Smooth muscle cell (in vitro differentiated cells): Measurements from ENCODE around the gene MCCD1. TPM values are rescaled to one million over a fixed set of nuclear protein-coding genes. Genes with fewer than 3 reads are reported as not detected.
"Not testable (repeated sequence)": the region's sequence is repeated elsewhere in the genome, so short reads cannot be mapped to it uniquely, and the experiment has no call there.

ENCODE experiments used
- DNase-seq: peaks from one replicate; lab custom pipeline; 2025; ENCODE audit not compliant: unreplicated experiment; lab: John Stamatoyannopoulos, UW
- H2AFZ ChIP-seq: fragments of 200-600 bp; sonication (generic); 2 replicates; pipeline ENCODE4 v1.6.0; 2016; ENCODE audit warnings: antibody characterized with exemption, low read depth, mild to moderate bottlenecking
- H3F3A ChIP-seq: fragments of 200-600 bp; sonication (generic); 2 replicates; pipeline ENCODE4 v1.6.0; 2017; ENCODE audit warnings: antibody characterized with exemption, low read depth
- H3K27ac ChIP-seq: fragments of 200-600 bp; sonication (generic); 2 replicates; pipeline ENCODE4 v1.5.1; 2016; ENCODE audit warnings: low read depth, mild to moderate bottlenecking
- H3K27me3 ChIP-seq: fragments of 200-600 bp; sonication (generic); 2 replicates; pipeline ENCODE4 v1.6.1; 2016; ENCODE audit warnings: low read depth, mild to moderate bottlenecking
- H3K36me3 ChIP-seq: fragments of 200-600 bp; sonication (generic); 2 replicates; pipeline ENCODE4 v1.5.1; 2016; ENCODE audit warnings: low read depth
- H3K4me1 ChIP-seq: fragments of 200-600 bp; sonication (generic); 2 replicates; pipeline ENCODE4 v1.5.1; 2016; ENCODE audit warnings: low read depth
- H3K4me2 ChIP-seq: fragments of 200-600 bp; sonication (generic); 2 replicates; pipeline ENCODE4 v1.6.0; 2016; ENCODE audit warnings: mild to moderate bottlenecking
- H3K4me3 ChIP-seq: fragments of 200-600 bp; sonication (generic); 2 replicates; pipeline ENCODE4 v1.5.1; 2016; ENCODE audit warnings: mild to moderate bottlenecking
- H3K79me2 ChIP-seq: fragments of 200-600 bp; sonication (generic); 2 replicates; pipeline ENCODE4 v1.6.0; 2016; ENCODE audit warnings: low read depth, mild to moderate bottlenecking
- H3K9ac ChIP-seq: fragments of 200-600 bp; sonication (generic); 2 replicates; pipeline ENCODE4 v1.6.0; 2016; ENCODE audit warnings: low read depth
- H3K9me3 ChIP-seq: fragments of 200-600 bp; sonication (generic); replicated peaks from 2 replicates; pipeline ENCODE4 v1.5.1; 2016; ENCODE audit warnings: low read depth
- H4K20me1 ChIP-seq: fragments of 200-600 bp; sonication (generic); 2 replicates; pipeline ENCODE4 v1.6.0; 2016; ENCODE audit warnings: low read depth
- WGBS: methylation state at CpG from one replicate; pipeline ENCODE4 v1.1.7; 2016; ENCODE audit warnings: low lambda C conversion rate; 5-methylcytosine and 5-hydroxymethylcytosine counted together
- polyA plus RNA-seq: library from polyadenylated mRNA; unstranded; fragments of >200 nt; fragmentation: Nextera tagmentation; extraction: Ambion mirVana; gene quantifications from 2 replicates; pipeline ENCODE4 v1.2.1, GENCODE V29; 2016
- total RNA-seq: library from RNA; depleted of rRNA; stranded (reverse); fragments of >200 nt; gene quantifications from 2 replicates; pipeline ENCODE4 v1.2.3, GENCODE V29; 2014
- TF ChIP-seq, protein P1 (sequence below): fragments of 200-600 bp; sonication (generic); IDR thresholded peaks from 2 replicates; pipeline ENCODE4 v1.5.1; 2017; ENCODE audit warnings: borderline replicate concordance, mild to moderate bottlenecking, antibody characterized with exemption; ENCODE audit not compliant: insufficient read depth, poor library complexity, severe bottlenecking

MCCD1 gene
- total and polyA plus RNA-seq, 2 experiments from 2014 or later = not detected

DNA sequence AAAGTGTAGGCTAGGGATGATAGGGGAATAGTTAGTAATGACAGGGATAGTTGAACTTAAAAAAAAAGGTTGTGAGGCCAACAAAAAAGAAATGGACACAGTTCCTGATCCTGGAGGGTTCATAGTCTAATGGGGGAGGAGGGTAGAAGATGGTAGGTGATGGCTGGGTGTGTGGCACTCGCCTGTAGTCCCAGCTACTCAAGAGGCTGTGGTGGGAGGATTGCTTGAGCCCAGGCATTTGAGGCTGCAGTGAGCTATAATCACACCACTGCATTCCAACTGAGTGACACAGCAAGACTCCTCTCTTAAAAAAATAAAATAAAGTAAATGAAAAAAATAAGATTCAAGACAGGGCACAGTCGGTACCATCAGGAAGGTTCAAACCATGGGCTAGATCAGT is 33.2 kb upstream of the MCCD1 start:
- TF ChIP-seq, protein P1, sequence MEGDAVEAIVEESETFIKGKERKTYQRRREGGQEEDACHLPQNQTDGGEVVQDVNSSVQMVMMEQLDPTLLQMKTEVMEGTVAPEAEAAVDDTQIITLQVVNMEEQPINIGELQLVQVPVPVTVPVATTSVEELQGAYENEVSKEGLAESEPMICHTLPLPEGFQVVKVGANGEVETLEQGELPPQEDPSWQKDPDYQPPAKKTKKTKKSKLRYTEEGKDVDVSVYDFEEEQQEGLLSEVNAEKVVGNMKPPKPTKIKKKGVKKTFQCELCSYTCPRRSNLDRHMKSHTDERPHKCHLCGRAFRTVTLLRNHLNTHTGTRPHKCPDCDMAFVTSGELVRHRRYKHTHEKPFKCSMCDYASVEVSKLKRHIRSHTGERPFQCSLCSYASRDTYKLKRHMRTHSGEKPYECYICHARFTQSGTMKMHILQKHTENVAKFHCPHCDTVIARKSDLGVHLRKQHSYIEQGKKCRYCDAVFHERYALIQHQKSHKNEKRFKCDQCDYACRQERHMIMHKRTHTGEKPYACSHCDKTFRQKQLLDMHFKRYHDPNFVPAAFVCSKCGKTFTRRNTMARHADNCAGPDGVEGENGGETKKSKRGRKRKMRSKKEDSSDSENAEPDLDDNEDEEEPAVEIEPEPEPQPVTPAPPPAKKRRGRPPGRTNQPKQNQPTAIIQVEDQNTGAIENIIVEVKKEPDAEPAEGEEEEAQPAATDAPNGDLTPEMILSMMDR = no peak
- H3K27ac ChIP-seq = peak overlapping the region; percentile 47
- H2AFZ ChIP-seq = no peak overlapping the region
- no peaks in the 10 kb centered on the region for H3K9me3 ChIP-seq
- no peaks in the 10 kb centered on the region for H3K36me3 ChIP-seq
- peaks cover 18% of the 10 kb centered on the region for H3K27me3 ChIP-seq
- no peak overlapping the region for H3K9ac ChIP-seq
- no peaks in the 10 kb centered on the region for H3K79me2 ChIP-seq
- H3K4me2 ChIP-seq = peak overlapping the region; percentile 82
- no peak overlapping the region for H3K4me3 ChIP-seq
- DNase-seq = no peak
- 34% methylated on average over 2 of the region's 2 CpGs for WGBS
- H4K20me1 ChIP-seq = no peaks in the 10 kb centered on the region
- H3F3A ChIP-seq = no peaks in the 10 kb centered on the region
- peaks cover 3% of the 10 kb centered on the region for H3K4me1 ChIP-seq

DNA sequence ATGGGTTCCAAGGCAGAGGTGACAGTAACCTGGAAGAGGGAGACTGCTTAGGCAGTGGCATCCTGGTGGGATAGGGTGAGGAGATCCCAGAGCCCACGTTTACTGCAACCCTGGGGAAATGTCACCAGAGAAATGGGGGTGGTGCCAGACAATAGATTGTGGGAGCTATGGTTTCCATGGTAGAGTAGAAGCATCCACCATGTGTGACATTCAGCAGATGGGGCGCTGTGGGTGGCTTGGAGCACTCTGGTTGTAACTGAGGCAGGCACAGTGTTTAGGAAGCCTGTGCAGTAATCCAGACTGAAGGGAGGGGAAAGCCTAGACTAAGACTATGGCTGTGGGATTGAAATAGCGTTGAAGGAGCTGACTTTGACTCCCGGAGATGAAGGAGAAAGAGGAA is 31.9 kb upstream of the MCCD1 start:
- H3K36me3 ChIP-seq, H3K79me2 ChIP-seq, H3F3A ChIP-seq, H3K4me1 ChIP-seq, H3K4me2 ChIP-seq, H3K9me3 ChIP-seq, H2AFZ ChIP-seq, DNase-seq, H3K9ac ChIP-seq, H3K4me3 ChIP-seq, H3K27ac ChIP-seq, H4K20me1 ChIP-seq: not testable (repeated sequence)
- peaks cover 27% of the 10 kb centered on the region for H3K27me3 ChIP-seq
- WGBS = 71% methylated on average over 3 of the region's 4 CpGs

DNA sequence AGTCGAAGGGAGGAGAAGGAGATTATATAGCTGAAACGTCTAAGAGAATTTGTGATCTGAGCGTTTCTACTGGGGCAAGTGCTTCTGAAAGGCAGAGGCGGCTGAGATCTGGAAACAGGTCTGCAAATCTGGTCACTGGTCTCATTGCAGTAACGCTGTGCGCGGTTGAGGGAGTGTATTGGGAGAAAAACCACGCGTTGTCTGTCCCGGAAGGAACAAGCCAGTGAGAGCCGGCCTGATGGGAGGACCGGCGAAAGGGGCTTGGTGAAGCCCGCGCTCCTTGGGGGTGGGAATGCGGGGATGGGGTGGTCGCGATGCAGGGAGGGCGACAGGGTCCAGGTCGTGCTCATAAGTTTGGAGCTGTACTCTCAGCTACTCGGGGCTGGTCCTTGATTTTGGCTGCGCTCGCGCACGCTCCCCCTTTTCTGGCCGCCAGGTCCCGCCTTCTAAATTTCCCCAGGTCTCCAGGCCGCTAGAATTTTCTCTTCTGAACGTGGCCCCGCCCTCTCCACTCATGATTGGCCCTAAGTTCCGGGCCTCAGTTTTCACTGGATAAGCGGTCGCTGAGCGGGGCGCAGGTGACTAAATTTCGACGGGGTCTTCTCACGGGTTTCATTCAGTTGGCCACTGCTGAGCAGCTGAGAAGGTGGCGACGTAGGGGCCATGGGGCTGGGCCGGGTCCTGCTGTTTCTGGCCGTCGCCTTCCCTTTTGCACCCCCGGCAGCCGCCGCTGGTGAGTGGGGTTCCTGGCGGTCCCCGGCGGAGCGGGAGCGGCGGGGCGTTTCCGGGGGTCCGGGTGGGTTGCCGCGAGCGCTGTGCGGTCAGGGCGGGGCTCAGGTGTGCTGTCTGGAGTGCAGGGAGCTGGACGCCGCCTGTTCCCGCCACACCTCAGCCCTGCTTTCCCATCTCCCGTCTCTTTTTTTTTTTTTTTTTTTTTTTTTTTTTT is 31.0 kb upstream of the MCCD1 start, which contains the start of gene MICB:
MICB (plus strand) TSS at position 615 of the 946 bp plus-strand sequence; CDS start at position 664, 49 bp downstream.
- peak within 1 kb of the TSS; percentile 86 for H3K4me2 ChIP-seq
- peaks cover 35% of the 10 kb centered on the region for H3K27me3 ChIP-seq
- H2AFZ ChIP-seq = peak within 1 kb of the TSS; percentile 61
- no peaks in the 10 kb centered on the region for H3F3A ChIP-seq
- H3K27ac ChIP-seq = no peak within 1 kb of the TSS
- no peak within 1 kb of the TSS for H3K9ac ChIP-seq
- H3K9me3 ChIP-seq = no peaks in the 10 kb centered on the region
- 3% methylated on average over 56 of the region's 64 CpGs for WGBS
- H3K79me2 ChIP-seq = no peaks in the 10 kb centered on the region
- H3K4me3 ChIP-seq = peak within 1 kb of the TSS; percentile 52
- no peaks in the 10 kb centered on the region for H4K20me1 ChIP-seq
- TF ChIP-seq, protein P1 = no peak
- no peaks in the 10 kb centered on the region for H3K36me3 ChIP-seq
- no peak for DNase-seq
- peaks cover 3% of the 10 kb centered on the region for H3K4me1 ChIP-seq

DNA sequence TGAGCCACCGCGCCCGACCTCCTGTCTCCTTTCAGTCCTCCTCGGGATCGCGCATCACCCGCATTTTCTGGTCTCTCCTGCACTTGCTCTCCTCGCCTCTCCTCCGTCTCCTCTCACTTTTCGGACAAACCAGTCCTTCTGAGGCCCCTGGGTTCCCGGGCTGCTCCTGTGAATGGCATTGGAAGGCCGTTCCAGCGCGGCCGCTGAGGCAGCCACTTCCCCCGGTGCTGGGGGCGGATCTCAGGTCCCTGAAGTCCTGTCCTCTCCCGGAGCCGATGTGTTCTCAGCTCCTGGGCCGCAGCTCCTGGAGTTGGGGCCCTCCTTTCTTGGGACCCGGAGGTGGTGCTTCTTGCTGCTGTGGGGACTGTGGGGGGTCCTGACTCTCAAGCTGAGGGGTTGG is 30.0 kb upstream of the MCCD1 start:
- no peaks in the 10 kb centered on the region for H3K79me2 ChIP-seq
- no peak overlapping the region for H2AFZ ChIP-seq
- H3K4me3 ChIP-seq = peak overlapping the region; percentile 1
- no peak overlapping the region for H3K9ac ChIP-seq
- no peak overlapping the region for H3K27ac ChIP-seq
- no peaks in the 10 kb centered on the region for H3K9me3 ChIP-seq
- H4K20me1 ChIP-seq = no peaks in the 10 kb centered on the region
- no peak for DNase-seq
- no peaks in the 10 kb centered on the region for H3K36me3 ChIP-seq
- H3K27me3 ChIP-seq = peaks cover 38% of the 10 kb centered on the region
- TF ChIP-seq, protein P1 = no peak
- H3K4me1 ChIP-seq = peaks cover 3% of the 10 kb centered on the region
- peak overlapping the region; percentile 36 for H3K4me2 ChIP-seq
- no peaks in the 10 kb centered on the region for H3F3A ChIP-seq
- WGBS = 3% methylated on average over 21 of the region's 21 CpGs

DNA sequence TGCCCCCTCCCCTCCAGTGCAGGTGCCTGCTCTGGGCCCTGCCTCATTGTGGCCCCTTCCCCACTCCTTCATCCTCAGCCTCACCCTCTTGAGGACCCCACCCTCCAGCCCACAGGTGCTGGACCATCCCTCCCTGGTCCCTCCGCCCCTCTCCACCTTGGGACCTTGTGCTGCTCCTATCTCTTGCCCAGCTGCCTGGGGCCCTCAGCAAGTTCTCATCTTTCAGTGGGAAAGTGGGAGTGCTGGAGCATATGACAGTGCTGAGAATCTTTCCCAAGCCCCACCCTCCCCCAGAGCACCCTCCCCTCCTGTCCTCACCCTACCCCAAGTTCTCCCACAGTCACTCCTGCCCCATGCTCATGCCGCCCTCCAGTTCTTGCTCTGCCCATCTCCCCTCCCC is 29.1 kb upstream of the MCCD1 start:
- WGBS = 78% methylated on average over 1 of the region's 2 CpGs
- H3K27ac ChIP-seq, H3K4me1 ChIP-seq, H3K36me3 ChIP-seq, H3K9me3 ChIP-seq, H4K20me1 ChIP-seq, H3F3A ChIP-seq, H2AFZ ChIP-seq, H3K4me3 ChIP-seq, H3K9ac ChIP-seq, H3K4me2 ChIP-seq, H3K79me2 ChIP-seq, DNase-seq: not testable (repeated sequence)
- peaks cover 38% of the 10 kb centered on the region for H3K27me3 ChIP-seq
